EL (cell line): ENCODE data around the gene CBLN1.

Experiments
- DNase-seq: peaks from one replicate; pipeline ENCODE4 v3.0.0-alpha.2; 2016

CBLN1 gene

GRCh38 chr16:49281480-49281842 is at the start of gene CBLN1:
Gene CBLN1 (minus strand): TSS chr16:49281838. CDS start chr16:49281465, 373 bp downstream.
- no peak for DNase-seq

DNA sequence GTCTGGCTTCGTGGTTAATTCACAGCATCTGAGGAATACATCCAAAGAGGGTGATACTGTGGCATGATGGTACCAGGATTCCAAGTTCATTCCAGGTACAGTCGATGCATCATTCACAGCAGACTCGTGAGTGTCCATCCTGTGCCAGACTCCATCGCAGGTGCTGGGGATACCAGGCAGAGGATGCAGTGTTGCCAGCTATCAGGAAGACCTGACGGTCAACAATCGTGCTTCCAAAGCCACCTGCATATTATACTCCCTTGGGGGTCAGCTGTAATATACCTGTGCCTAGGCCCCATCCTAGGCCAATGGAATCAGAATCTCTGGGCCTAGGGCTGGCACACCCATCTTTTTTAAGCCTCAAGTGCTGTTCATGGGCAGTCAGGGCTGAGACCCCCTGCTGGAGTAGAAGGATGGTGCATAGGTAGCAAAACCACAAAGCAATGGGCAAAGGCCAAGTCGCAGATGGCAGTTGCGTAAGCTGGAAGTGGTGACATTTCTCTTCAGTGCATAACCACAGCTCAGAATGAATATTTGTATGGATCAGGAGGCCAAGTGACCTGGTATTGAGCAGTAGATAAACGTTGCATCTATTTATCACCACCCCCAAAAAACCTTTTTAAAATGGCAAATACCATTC is 49.0 kb upstream of the CBLN1 start:
- DNase-seq = no peak

GRCh38 chr16:49328325-49328724 is 46.7 kb upstream of the CBLN1 start:
- no peak for DNase-seq

- DNase-seq = no peak
Observed at GRCh38 chr16:49327466-49327865, 45.8 kb upstream of the CBLN1 start.

DNA sequence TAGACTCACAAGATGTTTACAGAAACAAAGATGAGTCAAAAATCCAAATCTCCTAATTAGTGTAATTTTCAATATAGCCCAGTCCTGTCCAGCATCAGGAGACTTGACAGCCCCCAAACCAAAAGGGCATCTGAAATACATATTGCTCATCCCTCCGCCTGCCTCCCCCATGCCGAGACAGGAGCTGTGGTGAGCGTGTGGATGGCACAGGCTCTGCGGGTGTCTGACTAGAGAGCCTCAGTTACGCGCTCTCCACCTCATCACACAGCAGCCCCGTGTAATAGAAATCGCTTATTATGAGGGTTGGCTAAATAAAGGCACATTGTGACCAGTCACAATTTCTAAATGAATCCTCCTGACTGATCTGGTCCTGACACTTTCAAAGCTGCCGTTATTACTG is 43.1 kb upstream of the CBLN1 start:
- no peak for DNase-seq

DNA sequence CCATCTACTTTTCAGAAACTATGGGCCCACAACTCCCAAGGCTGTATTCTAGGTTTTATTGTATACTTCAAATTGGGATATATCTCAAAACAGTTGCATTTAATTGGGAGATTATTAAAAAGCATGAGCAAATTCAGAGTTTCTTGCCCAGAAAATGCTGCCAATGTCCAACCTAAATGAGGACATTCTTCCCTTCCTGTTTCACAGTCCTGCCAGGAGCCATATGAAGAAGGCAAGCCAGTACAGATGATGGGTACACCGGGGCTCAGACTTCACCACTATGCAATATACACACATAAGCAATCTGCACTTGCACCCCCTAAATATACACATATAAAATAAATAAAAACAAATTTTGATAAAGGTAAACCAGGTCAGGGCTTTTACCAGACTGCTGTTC is 34.0 kb upstream of the CBLN1 start:
- no peak for DNase-seq

DNA sequence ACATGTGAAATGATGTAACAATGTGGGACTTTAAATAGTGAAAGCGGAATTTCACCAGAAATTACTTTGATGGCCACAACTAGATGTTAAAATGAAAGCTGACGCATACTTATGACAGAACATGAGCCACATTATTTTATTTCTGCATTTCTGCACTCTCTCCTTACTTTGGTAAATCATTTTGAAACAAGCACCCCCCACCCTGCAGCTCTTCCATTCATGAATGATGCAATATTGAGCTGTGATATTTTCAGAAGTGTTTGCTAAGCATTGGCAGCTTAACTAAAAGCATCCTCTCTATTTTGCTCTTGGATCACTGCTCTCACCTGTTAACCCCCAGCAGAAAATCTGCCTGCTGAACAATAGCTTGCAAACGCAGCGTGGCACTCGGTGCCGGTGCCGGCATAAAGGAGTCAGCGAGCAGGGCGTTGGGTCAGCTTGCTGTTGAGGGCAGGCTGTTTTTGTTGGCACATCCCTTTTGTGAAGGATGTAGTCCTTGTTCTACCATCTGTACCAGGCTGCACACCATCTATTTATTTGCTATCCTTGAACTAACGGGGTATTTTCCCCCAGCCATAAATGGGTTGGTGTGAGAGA is 30.8 kb upstream of the CBLN1 start:
- no peak for DNase-seq

GRCh38 chr16:49311823-49312222 is 30.2 kb upstream of the CBLN1 start:
- no peak for DNase-seq

DNA sequence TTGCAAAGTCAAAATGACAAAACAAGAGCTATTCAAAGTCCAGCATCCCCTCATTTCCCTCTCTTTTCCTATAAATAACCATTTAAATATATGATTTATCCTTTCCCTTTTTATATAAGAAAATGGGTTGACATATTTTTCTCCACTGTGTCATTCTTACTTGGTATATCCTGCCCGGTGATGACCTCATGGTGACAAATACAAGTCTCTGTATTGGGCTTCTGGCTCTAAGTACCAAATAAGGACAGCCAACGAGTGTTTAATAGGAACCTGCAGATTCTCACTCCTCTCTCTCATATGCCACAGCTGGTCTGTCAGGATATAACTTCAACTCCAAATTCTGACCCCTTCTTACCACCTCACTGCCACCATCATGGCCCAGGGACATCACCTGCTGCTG is 25.5 kb upstream of the CBLN1 start:
- DNase-seq = no peak

DNA sequence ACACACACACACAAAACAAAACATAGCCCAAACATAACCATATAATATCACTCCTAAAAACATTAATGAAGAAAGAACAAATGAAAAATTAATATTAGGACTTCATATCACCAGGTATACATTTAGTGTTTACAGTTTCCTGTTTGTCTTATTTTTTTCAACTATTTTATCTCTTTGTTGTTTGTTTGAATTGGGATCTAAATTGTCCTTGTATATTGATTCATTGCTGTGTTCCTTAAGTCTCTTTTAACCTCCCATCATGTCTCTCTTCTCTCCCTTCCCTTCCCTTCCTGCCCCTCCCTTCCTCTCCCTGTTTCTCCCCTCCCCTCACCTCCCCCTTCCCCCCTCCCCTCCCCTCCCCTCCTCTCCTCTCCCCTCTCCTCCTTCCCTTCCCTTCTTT is 23.8 kb upstream of the CBLN1 start:
- no peak for DNase-seq

GRCh38 chr16:49292413-49292812 is 10.8 kb upstream of the CBLN1 start:
- no peak for DNase-seq

DNA sequence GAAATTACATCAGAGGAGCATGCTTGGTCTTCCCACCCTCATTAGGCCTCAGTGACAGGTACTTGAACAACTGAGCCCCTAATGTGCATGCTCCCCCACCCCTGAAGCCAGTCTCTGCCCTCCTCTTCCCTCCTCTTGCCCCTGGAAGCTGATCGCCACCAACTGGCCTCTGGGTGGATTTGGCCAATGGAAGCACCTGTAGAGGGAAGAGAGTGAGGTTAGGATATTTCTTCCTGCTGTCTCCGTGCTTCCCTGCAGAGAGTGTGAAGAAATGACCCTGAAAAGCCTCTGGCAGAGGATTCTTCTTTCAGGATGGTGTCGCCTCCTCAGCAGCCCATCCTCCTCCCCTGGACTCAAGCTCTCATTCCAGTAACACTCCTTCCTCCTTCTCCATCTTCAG is 5.9 kb upstream of the CBLN1 start:
- no peak for DNase-seq

- no peak for DNase-seq
Observed at GRCh38 chr16:49284962-49285361, 3.3 kb upstream of the CBLN1 start.

GRCh38 chr16:49283376-49284049 is 1.9 kb upstream of the CBLN1 start:
- DNase-seq = no peak

- DNase-seq = no peak
Observed at GRCh38 chr16:49282690-49283375, 1.2 kb upstream of the CBLN1 start.

DNA sequence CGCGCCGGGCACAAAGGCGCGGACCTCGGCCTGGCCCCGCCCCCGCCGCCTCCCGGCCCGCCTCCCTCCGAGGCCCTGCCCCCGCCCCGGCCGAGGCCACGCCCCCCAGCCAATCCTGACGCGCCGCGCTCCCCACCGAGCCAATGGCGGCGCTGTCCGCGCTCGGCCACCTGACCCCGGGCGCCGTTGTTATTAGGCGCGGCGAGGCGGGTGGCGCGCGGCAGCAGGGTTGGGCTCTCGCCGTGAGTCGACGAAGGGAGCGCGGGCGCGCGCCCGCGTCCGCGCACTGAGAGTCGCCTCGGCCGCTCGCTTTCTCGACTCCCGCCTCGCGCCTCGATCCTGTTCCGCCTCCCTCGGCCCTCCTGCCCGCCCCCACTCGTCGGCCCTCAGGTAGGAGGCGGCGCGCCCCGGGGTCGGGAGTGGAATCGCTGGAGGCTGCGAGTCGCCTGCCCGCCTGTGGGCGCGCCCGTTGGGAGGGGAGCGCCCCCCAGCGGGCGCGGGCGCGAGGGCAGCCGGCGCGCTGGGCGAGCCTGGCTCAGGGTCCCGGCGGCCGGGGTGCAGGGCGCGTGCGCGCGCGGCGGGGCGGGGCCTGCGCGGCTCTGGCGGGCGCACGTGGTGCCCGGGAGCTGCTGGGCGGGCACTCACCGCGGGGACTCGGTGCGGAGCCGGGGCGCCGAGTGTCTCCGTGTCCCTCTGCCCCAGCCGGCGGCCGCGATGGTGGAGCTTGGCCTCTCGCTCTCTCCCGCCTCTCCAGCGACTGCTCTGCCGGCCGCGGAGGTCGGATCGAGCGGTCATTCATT is 405 bp upstream of the CBLN1 start:
- peak; percentile 20 for DNase-seq

- no peak for DNase-seq
Observed at GRCh38 chr16:49280841-49281371, 732 bp downstream of the CBLN1 start.

DNA sequence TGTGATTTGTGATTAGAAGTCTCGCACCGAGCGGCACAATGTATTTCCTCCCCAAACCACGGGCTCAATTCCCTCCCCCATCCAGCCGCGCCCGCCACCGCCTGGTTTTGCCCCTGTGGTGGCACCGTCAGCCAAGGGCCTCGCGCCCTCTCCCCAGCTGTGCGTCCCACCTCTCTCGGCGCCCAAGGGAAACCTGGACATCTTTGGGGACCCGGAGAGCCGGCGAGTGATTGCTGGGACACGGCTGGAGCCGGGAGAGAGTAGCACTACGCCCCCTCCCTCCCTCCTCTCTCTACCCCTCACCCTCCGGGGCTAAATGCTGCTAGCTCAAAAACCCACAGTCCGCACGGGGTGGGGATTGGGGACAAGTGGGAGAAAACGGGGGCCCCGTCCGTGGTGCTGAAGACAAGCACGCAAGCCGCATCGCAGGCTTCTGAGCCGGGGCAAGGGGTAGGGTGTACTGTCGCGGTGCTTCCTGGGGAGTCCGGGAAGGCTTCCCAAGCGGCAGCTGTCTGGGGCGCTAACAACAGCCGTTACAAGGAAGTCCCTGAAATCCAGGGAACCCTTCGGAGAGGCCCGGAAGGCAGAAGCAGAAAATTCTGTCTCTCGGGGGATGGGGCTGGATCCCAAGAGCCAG is 1.4 kb downstream of the CBLN1 start:
- DNase-seq = no peak

DNA sequence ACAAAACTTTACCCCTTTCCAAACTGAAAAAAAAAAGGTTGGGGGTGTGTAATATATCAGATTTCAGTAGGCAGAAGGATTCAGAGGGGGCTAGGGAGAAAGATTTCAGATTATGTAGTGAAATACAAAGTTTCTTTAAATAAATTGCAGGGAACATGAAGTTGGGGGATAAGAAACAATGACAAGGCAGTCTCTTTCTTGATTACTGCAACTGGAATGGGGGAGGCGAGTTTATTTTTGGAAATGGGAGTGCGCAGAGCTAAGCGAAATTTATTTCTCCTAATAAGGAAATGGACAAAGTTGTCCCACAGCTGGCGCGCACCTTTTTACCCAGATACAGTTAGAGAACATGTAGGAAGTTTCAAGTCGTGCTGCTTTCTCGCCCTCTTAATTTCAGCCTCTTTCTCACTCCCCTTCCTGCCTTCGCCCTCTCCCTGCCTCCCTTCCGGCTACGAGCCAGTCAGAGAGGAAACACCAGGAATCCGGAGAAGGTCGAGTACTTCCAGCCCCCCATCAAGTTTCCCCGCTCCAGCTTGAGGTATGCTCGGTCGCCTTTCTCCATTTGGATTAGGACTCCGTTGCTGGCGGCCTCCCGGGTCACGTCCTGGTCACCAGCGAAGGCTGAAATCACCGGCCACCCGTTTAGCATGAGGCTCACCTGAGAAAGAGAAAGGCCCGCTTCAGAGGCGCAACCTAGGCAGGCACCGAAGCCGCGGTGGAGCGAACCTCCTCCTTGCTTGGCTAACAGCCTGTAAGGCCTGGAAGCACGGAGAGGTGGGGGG is 2.5 kb downstream of the CBLN1 start:
- no peak for DNase-seq

DNA sequence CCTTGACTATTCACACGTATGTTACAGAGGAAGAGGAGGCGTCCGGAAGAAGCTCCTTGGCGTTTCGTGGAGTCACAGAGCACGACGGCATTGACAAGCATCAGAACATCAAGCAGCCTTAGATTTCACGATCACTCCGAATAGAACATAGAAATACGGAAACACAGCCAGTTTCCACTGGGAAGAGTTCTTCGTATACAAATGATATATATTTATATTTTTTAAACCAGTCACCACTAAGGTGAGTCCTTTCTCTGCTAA is 3.1 kb downstream of the CBLN1 start:
- no peak for DNase-seq

GRCh38 chr16:49277766-49278566 is 3.7 kb downstream of the CBLN1 start:
- DNase-seq = no peak
